LNCaP clone FGC (cell line): ENCODE results near the gene FKBP8.
A peak's percentile ranks its signal among the peaks of the same experiment; 100 is the strongest.

Experiments used
- DNase-seq: peaks from one replicate; pipeline ENCODE4 v3.0.0-alpha.2; 2011; ENCODE audit warnings: low read depth
- H3K4me3 ChIP-seq: 2 replicates; pipeline ENCODE4 v1.5.1; 2011; ENCODE audit warnings: mild to moderate bottlenecking, low read depth, low read length, control low read depth
- TF ChIP-seq, protein P1 (sequence below): IDR thresholded peaks from 2 replicates; pipeline ENCODE4 v1.5.1; 2012; ENCODE audit warnings: mild to moderate bottlenecking; ENCODE audit not compliant: control insufficient read depth, insufficient read depth; ENCODE audit errors: extremely low read depth

FKBP8 gene

DNA sequence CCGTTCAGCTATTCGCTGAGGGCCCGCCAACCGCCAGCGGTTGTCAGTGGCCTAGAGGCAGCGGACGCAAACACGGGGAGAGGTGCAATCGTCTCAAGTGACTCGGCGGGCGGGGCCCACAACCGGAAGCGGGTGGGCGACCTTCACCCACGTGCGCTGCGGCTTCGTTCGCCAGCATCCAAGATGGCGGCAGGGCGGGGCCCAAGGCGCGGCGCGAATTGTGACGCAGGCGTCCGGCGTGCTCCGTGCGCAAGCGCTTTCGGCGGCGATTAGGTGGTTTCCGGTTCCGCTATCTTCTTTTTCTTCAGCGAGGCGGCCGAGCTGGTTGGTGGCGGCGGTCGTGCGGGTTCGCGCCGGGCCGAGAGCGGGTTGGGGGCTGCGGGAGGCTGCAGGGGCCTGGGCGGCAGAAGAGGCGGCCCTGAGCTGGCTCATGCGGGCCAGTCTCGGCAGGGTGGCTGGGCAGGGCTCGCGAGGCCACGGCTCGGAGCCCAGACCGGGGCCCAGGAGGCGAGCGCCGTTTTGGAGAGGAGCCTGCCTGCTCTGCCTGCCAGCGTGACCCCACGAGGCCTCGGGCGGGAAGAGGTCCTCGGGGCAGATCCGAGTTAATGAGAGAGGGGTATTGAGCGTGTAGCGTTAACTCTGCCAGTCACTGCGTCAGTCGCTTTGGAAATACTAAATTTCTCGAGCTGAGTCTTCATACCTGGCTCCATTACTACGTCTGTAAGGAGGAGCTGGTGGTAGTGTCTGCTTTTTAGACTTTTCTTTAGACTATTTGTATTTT is 28.4 kb upstream of the FKBP8 start, which contains the start of gene UBA52:
UBA52 (plus strand) TSS at position 294 of the 781 bp plus-strand sequence. CDS start 1,444 bp downstream, outside the sequence.
- DNase-seq: peak; percentile 96
- H3K4me3 ChIP-seq: peak within 1 kb of the TSS; percentile 99
- TF ChIP-seq, protein P1, sequence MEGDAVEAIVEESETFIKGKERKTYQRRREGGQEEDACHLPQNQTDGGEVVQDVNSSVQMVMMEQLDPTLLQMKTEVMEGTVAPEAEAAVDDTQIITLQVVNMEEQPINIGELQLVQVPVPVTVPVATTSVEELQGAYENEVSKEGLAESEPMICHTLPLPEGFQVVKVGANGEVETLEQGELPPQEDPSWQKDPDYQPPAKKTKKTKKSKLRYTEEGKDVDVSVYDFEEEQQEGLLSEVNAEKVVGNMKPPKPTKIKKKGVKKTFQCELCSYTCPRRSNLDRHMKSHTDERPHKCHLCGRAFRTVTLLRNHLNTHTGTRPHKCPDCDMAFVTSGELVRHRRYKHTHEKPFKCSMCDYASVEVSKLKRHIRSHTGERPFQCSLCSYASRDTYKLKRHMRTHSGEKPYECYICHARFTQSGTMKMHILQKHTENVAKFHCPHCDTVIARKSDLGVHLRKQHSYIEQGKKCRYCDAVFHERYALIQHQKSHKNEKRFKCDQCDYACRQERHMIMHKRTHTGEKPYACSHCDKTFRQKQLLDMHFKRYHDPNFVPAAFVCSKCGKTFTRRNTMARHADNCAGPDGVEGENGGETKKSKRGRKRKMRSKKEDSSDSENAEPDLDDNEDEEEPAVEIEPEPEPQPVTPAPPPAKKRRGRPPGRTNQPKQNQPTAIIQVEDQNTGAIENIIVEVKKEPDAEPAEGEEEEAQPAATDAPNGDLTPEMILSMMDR: no peak

DNA sequence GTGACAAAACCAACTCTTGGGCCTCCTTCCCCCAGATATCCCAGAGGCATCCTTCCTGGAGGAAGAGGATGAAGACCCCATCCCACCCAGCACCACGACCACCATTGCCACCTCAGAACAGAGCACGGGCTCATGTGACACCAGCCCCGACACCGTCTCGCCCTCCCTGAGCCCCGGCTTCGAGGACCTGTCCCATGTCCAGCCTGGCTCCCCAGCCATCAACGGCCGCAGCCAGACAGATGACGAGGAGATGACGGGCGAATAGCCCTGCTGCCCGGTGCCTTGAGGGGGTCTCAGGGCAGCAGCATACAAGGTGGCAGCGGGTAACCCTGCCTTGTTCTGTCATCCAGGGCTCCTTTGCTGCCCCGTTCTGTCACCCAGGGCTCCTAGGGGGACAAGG is 25.0 kb upstream of the FKBP8 start:
- no peak for DNase-seq
- no peak overlapping the region for H3K4me3 ChIP-seq
- TF ChIP-seq, protein P1: no peak

DNA sequence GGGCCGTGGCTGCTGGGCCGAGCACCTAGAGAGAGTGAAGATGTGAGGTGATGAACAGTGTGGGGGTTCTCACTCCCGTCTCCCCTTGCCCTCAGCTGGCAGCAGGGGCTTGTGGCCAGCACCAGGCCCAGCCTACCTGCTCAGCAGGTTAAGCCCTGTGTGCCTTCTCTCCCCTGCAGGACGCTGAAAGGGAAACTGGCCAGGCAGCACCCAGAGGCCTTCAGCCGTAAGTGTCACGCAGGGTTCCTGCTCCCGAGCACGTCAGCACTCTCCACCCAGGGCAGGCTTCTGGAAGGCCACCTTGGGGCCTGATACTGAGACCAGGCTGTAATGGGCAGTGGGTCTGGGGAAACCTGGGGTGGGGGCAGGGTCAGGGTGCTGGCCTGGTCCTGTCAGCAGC is 23.6 kb upstream of the FKBP8 start:
- DNase-seq: no peak
- no peak overlapping the region for H3K4me3 ChIP-seq
- TF ChIP-seq, protein P1: no peak

DNA sequence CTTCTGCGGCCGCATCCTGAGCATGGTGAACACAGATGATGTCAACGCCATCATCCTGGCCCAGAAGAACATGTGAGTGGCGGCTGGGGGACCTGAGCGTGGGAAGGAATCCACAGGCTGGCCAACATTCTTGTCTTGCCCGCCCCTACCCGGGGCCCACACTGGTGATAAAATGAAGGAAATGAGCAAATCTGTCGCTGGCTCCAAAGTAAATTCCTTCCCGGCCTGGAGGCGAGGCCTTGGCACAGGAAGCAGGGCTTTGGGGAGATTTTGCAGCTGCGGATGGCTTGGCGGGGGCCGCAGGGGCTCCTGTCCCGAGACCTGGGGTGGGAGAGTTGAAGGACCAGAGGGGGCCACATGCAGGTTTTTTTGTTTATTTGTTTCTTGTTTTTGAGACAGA is 18.7 kb upstream of the FKBP8 start:
- TF ChIP-seq, protein P1: no peak
- DNase-seq: no peak
- H3K4me3 ChIP-seq: no peak overlapping the region

DNA sequence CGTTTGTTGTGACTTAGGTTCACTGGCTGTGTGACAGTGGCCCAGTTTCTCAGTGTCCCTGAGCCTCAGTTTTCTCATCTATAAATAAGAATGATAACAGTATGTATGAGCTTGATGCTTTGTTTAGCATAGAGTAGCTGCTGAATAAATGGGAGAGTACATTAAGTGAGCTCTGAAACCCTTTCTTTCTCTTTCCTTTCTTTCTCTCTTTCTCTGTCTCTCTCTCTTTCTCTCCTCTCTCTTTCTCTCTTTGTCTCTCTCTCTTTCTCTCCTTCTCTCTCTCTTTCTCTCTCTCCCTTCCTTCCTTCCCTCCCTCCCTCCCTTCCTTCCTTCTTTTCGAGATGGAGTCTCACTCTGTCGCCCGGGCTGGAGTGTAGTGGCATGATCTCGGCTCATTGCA is 16.3 kb upstream of the FKBP8 start:
- H3K4me3 ChIP-seq: no peak overlapping the region
- DNase-seq: no peak
- TF ChIP-seq, protein P1: no peak

DNA sequence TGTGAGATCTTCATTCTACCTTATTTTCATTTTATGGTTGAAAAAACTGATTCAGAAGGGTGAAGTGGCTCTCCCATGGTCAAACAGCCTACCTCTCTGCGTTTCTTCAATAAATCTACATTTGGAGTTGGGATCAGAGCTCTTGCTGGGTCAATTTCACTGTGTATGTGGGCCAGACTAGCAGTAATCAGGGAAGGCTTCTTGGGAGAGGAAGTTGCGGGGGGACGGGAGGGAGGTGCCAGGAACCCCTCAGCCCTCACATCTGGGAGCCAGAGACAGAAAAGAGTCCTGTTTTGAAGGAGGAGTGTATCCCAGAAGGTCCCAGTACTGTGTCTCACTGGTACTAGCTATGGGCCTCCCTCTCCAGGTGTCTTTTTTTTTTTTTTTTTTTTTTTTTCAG is 15.2 kb upstream of the FKBP8 start:
- no peak for DNase-seq
- TF ChIP-seq, protein P1: no peak
- peak overlapping the region; percentile 87 for H3K4me3 ChIP-seq

DNA sequence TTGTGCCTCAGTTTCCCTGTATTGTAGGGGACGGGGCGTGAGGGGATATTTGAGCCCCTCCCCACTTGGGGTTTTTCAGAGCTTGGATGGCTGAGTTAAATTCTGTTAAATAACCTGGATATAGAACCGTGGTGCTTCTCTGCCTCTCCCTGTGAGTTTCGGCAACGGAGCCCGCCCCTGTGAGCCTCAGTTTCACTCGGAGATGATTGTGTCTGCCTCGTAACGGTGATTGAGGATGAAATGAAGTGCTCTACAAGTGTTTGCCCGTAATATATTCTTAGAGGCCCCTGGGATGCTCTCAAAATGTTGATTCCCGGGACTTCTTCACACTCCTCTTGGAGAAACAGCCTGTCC is 14.8 kb upstream of the FKBP8 start:
- TF ChIP-seq, protein P1: no peak
- H3K4me3 ChIP-seq: peak overlapping the region; percentile 87
- DNase-seq: no peak
